GM15510 (cell line): ENCODE results near the gene SENP3.

ENCODE experiments used
- POLR2A ChIP-seq: IDR thresholded peaks from 3 replicates; pipeline ENCODE4 v1.6.1; 2011; ENCODE audit warnings: borderline replicate concordance; ENCODE audit not compliant: insufficient read length; ENCODE audit errors: extremely low read depth

SENP3 gene

DNA sequence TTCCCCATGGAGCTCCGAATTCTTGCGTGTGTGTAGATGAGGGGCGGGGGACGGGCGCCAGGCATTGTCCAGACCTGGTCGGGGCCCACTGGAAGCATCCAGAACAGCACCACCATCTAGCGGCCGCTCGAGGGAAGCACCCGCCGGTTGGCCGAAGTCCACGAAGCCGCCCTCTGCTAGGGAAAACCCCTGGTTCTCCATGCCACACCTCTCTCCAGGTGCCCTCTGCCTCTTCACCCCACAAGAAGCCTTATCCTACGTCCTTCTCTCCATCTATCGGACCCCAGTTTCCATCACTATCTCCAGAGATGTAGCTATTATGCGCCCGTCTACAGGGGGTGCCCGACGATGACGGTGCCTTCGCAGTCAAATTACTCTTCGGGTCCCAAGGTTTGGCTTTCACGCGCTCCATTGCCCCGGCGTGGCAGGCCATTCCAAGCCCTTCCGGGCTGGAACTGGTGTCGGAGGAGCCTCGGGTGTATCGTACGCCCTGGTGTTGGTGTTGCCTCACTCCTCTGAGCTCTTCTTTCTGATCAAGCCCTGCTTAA is 617 bp upstream of the SENP3 start:
- no peak for TF ChIP-seq POLR2A

DNA sequence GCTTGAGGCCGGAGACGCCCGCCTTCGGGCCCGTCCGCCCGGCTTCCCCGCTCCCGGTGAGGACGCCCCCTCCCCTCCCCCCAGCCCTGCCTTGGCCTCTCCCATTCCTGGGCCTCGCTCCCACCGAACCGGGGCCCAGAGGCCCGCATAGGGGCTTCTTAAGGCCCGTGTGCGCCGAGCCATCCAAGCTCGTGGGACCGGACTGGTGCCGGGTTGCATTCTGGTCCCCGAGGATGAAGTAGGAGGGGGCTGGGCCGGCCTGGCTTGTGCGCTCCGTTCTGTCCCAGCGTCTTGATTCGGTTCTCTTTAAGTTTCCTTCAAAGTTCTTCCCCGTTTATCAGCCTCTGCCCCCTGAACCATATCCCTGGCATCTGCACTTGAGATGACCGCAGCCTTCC is 488 bp downstream of the SENP3 start:
- no peak for TF ChIP-seq POLR2A

DNA sequence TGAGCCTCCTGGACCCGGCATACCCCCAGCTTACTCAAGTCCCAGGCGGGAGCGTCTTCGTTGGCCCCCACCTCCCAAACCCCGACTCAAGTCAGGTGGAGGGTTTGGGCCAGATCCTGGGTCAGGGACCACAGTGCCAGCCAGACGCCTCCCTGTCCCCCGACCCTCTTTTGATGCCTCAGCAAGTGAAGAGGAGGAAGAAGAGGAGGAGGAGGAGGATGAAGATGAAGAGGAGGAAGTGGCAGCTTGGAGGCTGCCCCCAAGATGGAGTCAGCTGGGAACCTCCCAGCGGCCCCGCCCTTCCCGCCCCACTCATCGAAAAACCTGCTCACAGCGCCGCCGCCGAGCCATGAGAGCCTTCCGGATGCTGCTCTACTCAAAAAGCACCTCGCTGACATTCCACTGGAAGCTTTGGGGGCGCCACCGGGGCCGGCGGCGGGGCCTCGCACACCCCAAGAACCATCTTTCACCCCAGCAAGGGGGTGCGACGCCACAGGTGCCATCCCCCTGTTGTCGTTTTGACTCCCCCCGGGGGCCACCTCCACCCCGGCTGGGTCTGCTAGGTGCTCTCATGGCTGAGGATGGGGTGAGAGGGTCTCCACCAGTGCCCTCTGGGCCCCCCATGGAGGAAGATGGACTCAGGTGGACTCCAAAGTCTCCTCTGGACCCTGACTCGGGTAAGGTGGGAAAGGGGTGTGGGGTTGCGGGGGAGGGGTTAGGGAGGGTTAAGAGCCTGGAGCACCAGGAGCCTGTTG is 1.6 kb downstream of the SENP3 start:
- TF ChIP-seq POLR2A, result no peak

DNA sequence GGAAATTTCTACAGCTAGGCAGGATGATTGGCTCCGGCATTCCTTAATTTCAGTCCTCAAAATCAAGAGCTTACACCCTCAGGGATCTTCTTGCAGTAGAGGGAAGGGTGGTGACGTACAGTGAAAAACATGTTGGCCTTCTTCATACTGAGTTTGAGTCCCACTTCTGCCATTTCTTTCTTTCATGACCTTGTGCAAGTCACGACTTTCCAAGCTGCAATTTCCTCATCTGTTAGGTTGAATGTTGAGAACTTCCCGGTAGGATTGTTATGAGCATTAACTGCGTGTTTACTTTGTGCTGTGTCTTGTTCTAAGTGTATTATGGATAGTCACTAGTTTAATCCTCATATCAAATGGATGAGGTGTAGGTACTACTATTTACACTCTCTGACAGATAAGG is 7.9 kb downstream of the SENP3 start:
- no peak for TF ChIP-seq POLR2A

DNA sequence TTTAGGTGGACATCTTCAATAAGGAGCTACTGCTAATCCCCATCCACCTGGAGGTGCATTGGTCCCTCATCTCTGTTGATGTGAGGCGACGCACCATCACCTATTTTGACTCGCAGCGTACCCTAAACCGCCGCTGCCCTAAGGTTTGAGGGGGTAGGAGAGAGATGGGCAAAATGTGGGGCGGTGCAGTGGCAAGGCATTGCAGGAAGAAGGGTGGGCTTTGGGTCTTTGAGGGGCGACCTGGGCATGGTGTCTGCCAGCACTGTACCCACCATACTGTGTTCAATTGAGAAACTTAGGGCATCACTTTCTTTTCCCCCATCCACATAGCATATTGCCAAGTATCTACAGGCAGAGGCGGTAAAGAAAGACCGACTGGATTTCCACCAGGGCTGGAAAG is 8.6 kb downstream of the SENP3 start:
- no peak for TF ChIP-seq POLR2A

DNA sequence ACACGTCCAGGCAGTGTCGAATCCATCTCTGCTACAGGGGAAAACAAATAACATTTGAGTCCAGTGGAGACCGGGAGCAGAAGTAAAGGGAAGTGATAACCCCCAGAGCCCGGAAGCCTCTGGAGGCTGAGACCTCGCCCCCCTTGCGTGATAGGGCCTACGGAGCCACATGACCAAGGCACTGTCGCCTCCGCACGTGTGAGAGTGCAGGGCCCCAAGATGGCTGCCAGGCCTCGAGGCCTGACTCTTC is 10.5 kb downstream of the SENP3 start:
- no peak for TF ChIP-seq POLR2A

DNA sequence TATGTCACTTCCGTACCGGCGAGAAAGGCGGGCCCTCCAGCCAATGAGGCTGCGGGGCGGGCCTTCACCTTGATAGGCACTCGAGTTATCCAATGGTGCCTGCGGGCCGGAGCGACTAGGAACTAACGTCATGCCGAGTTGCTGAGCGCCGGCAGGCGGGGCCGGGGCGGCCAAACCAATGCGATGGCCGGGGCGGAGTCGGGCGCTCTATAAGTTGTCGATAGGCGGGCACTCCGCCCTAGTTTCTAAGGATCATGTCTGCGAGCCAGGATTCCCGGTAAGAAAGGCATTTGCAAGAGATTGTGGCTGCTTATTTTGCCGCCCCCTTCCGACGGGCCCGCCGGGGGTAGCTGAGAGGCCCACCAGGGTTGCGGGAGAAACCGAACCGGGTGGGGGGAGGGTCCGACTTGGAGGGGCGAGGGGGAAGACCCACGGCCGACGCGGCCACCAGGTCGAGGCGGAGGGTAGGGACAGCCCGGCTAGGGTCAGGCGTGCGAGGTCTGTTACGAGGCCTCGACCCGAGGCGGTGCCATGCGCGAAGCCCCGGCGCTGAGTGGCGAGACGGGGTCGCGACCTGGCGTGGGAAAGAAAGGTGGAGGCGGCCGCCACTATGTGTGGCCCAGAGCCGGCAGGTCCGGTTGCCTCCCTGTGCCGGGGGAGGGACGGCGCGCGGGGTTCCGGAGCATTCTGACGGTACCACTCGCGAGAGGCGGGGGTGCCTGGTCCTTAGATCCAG is 11.0 kb downstream of the SENP3 start:
- TF ChIP-seq POLR2A, result peak; percentile 99

DNA sequence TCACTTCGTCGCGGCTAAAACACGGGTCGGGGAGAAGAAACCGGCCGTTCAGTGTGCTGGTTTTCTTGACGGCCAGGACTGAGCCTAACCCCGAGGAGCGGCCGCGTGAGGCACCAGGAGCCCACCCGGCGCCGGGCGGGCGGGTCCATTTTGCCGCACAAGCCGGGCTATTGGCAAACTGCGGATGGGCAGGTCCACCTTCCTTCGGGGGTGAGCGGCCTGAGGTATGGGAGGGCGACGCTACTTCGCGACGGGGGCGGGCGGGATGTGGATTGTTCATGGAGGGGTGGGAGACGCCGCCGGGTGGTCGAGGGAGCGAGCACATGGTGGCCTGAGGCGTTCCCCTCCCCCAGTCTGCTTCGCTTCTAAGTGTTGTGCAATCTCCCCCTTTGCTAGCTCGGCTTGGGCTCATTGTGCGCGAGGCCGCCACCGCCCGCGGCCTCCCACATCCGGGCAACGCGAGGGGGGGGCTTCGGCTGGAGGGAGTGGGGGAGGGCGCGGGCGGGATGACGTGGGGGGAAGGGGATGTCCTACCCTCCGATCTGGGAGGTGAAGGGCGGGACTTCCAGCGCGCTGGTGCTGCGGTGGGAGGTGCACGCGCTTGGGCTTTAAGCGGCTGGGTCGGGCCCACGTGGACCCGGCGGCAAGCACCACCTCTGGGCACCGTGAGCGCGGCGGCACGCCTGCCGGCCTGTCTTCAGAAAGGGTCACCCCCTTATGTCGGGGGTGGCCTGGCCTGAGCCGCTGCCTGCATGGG is 11.8 kb downstream of the SENP3 start:
- TF ChIP-seq POLR2A, result peak; percentile 47

DNA sequence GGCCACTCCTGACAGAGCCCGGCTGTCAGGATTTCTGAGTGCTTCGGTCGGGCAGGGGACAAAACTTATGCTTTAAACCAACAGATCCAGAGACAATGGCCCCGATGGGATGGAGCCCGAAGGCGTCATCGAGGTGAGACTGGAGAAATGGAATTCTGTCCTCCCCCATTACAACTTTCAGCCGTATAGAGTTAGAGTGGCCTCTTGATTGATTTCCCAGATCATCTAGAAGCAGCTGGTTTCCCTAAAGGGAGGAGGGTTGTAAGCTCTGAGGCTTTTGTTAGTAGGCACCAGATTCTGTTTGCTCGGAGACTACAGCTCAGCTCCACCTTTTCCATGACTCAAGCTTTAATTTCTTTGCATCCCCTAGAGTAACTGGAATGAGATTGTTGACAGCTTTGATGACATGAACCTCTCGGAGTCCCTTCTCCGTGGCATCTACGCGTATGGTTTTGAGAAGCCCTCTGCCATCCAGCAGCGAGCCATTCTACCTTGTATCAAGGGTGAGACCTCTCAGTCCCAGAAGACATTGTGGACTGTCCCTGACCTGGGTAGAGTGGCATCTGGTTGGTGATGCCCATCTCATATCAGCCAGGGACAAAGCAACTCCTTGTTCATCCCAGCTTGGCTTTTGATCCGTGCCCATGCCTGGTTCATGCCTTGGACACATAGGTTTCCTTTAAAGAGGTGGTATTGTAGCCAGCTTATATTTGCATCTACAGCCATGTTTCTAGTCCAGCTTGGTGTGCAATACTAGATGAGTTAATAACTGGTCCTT is 12.6 kb downstream of the SENP3 start:
- TF ChIP-seq POLR2A, result no peak

DNA sequence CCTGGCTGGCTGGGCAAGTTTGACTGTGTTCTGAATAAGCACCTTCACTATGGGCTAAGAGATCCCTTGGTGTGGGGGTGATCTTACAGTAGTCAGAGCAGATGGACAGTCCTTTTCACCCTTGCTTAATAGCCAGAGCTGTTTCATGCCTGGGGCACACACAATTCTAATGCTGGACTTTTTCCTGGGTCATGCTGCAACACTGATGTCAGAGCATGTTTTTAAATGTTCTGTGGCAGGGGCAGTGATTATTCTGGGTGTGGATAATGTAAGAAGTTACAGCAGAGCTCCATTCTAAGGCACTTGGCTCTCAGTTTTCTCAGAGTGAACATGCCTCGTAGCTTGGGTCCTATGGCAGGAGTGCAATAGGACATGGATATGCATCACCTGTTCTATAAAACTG is 13.8 kb downstream of the SENP3 start:
- TF ChIP-seq POLR2A, result no peak

DNA sequence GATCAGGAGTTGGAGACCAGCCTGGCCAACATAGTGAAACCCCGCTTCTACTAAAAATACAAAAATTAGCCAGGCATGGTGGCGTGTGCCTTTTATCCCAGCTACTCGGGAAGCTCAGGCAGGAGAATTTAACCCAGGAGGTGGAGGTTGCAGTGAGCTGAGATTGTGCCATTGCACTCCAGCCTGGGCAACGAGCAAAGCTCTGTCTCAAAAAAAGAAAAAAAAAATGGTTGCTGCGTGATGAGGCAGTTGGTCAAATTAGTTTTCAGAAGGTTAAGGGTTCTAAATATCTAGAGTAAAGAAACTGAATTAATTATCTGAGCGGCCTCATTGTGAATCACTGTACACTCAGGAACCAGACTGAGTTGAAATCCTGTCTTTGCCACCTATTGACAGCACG is 14.2 kb downstream of the SENP3 start:
- TF ChIP-seq POLR2A, result no peak

DNA sequence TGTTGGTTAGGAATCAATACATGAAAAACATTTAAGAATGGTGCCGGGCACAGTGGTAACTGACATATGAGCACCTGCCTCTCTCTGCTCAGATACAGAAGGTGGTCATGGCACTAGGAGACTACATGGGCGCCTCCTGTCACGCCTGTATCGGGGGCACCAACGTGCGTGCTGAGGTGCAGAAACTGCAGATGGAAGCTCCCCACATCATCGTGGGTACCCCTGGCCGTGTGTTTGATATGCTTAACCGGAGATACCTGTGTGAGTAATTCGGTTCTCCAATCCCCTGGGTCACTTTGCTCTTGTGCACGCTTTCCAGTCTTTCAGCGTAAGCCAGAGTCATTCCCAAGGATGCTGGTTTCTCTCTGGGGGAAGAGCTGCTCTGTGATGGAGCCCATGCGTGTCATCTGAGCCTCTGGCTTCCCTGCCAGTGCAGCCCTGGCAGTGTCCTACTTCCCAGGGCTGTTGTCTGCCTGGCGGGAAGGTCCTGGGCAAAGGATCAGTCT is 14.8 kb downstream of the SENP3 start:
- no peak for TF ChIP-seq POLR2A

DNA sequence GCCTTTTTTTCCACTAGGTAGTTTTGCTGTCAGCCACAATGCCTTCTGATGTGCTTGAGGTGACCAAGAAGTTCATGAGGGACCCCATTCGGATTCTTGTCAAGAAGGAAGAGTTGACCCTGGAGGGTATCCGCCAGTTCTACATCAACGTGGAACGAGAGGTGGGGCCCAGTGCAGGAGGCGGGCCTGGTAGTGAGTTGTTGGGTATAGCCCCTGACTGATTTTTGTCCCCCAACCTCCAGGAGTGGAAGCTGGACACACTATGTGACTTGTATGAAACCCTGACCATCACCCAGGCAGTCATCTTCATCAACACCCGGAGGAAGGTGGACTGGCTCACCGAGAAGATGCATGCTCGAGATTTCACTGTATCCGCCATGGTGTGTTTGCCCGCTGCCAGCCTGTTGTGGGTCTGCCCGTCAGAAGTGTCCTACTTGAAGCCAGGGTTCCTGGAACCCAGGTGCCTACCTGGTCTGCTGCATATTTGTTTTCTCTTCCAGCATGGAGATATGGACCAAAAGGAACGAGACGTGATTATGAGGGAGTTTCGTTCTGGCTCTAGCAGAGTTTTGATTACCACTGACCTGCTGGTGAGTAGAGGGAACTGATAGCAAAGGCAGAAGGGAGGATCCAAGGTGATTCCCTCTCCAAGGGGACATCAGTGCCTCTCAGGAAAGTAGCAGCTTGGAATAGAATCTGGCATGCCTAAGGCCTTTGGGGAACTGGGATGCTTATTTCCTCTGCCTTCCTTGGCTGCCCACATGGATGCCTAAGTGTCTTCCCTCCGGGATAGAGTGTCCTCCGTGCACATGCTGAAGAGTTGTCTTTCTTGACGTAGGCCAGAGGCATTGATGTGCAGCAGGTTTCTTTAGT is 15.8 kb downstream of the SENP3 start:
- no peak for TF ChIP-seq POLR2A

DNA sequence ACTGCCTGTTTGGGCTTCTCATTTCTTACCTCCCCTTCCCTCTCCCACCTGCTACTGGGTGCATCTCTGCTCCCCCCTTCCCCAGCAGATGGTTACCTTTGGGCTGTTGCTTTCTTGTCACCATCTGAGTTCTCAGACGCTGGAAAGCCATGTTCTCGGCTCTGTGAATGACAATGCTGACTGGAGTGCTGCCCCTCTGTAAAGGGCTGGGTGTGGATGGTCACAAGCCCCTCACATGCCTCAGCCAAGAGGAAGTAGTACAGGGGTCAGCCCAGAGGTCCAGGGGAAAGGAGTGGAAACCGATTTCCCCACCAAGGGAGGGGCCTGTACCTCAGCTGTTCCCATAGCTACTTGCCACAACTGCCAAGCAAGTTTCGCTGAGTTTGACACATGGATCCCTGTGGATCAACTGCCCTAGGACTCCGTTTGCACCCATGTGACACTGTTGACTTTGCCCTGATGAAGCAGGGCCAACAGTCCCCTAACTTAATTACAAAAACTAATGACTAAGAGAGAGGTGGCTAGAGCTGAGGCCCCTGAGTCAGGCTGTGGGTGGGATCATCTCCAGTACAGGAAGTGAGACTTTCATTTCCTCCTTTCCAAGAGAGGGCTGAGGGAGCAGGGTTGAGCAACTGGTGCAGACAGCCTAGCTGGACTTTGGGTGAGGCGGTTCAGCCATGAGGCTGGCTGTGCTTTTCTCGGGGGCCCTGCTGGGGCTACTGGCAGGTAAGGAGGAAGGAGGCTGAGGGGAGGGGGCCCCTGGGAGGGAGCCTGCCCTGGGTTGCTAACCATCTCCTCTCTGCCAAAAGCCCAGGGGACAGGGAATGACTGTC is 17.5 kb downstream of the SENP3 start, which contains the start of gene CD68:
Gene CD68 (plus strand): TSS at position 638 of the 833 bp plus-strand sequence. CDS start 40 bp downstream, at position 678.
- TF ChIP-seq POLR2A, result peak; percentile 58
